Activated T-cell treated with anti-CD3 and anti-CD28 coated beads for 4 hours (primary cell): ENCODE data around the gene HNRNPA1.
"Not testable (repeated sequence)": the region's sequence is repeated elsewhere in the genome, so short reads cannot be mapped to it uniquely, and the experiment has no call there.

Experiments used
- DNase-seq: peaks from one replicate; pipeline ENCODE4 v3.0.0-alpha.2; 2020

The HNRNPA1 gene

DNA sequence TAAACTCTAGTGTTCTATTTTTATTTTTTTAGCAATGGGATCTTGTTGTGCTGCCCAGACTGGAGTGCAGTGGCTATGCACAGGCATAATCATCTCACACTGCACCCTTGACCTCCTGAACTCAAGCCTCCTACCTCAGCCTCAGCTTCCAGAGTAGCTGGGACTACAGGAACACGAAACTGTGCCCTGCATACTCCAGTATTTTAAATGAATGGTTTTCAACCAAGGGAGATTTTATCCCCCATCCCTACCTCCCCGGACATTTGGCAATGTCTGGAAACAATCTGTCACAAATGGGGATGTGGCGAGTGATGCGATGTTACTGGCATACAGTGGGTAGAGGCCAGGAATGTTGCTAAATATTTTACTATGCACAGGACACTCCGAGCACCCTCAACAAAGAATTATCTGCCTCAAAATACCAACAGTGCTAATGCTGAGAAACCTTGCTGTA lies 2.7 kb upstream of the HNRNPA1 start:
- no peak for DNase-seq

DNA sequence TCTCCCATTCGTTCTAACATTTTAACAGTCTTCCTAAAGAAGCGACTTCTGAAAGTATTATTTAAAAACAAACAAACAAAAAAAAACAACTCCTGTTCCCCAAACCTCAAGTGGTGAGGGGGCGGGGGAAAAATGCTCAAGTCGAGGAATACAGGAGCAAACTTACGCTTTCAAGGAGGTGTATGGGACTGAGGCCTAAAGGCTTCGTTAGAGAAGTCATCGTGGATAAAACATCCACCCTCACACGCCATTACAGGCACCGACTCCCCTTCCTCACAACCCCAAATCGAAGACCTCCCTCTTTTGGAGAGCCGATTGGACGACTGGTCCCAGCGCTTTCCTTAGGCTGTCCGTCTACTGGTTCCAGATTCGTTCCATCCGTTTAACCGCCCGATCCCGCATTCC lies 1.3 kb upstream of the HNRNPA1 start:
- no peak for DNase-seq

DNA sequence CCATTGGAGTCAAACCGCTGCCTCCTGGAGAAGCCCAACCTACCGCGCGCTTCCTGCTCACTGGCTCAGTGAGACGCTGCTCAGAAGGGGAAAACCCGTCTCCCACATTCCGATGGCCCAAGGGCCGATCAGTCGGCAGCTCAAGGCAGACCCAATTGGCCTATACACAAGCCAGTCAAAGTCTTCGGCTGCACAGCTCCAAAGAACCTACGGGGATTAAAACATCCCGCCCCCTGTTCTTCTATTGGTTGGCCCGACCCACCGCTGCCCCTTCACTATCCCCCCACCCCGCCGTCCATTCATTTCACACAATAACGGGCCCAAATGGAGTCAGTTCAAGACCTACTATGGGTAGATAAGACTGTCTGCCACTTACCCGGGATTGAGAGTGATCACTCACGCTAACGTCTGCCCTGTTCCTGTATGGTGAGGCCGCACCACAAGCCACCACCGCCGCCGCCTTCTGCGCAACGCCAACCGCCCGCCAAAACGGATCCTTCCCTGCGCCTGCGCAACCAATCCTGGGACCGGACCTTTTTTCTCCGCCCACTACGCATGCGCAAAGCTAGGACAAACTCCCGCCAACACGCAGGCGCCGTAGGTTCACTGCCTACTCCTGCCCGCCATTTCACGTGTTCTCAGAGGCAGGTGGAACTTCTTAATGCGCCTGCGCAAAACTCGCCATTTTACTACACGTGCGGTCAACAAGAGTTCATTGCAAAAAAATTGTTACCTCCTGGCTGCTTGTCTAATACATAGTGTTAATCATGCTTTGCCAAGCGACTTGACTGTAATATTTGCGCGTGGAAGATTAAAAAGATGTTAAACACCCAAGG lies 676 bp upstream of the HNRNPA1 start, which contains the start of gene CBX5:
CBX5 (minus strand) TSS at position 491 of the 836 bp plus-strand sequence. CDS start 22,472 bp downstream, outside the sequence.
- DNase-seq, result peak; percentile 99

DNA sequence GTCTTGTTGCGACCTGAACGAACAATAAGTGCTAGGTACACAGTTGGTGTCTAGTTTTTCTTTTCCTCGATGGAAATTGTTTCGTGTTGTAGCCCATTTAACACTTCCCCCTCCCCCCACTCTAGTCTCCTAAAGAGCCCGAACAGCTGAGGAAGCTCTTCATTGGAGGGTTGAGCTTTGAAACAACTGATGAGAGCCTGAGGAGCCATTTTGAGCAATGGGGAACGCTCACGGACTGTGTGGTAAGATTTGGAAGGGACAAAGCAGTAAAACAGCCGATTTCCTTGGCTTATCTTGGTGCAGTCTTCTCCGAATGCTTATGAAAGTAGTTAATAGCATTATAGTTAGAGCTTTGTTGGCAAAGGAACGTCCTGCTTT lies 724 bp downstream of the HNRNPA1 start:
- DNase-seq, result not testable (repeated sequence)

DNA sequence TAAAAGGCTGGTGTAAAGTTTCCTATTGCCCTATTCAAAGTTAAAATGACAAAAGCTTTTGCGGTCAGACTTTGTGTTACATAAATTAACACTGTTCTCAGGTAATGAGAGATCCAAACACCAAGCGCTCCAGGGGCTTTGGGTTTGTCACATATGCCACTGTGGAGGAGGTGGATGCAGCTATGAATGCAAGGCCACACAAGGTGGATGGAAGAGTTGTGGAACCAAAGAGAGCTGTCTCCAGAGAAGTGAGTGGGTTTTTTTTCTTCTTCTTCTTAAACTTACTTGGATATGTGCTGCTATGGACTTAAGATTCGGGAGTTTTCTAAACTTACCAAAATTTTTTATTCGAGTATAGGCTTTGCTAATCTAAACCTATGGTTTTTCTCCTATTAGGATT lies 1.2 kb downstream of the HNRNPA1 start:
- not testable (repeated sequence) for DNase-seq

DNA sequence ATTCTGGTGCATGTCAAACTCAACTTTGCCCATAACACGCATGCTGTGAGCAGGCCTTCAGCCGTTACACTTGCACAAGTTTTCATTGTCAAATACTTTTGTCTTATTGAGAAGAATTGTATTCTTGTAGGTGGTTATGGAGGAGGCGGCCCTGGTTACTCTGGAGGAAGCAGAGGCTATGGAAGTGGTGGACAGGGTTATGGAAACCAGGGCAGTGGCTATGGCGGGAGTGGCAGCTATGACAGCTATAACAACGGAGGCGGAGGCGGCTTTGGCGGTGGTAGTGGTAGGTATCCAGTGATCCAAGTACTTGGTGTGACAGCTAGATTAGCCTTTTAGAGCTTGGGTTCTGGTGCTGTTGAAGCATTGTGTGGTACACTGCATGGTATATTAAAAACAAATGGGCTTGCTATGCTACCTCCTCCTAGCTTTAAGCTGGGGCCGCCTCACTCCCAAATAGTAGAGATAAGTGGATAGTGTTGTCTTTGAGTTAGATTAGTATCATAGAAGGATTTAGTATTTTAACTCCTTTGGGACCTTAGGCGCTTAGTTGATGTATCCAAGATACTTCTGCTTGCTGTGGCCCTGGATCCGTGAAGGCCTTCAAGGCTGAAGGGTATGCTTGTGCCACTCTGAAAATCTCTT lies 2.5 kb downstream of the HNRNPA1 start:
- no peak for DNase-seq

DNA sequence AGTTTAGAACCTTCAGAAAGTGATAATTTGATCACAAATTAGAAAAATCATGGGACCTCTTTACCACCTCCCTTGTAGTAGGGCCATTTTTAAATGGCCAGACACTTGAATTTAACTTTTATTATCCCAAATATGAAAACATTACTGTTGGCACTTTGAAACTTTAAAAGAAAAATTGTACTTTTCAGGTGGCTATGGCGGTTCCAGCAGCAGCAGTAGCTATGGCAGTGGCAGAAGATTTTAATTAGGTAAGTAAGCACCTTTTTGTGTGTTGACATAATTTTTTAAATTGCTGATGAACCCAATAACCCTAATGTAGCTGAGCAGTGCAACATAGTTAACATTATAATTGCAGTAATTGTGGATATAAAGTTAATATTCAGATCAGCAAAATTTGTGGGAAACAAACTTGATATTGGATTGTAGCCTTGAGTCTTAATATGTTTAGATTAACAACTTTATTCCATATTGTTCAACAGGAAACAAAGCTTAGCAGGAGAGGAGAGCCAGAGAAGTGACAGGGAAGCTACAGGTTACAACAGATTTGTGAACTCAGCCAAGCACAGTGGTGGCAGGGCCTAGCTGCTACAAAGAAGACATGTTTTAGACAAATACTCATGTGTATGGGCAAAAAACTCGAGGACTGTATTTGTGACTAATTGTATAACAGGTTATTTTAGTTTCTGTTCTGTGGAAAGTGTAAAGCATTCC lies 3.7 kb downstream of the HNRNPA1 start:
- DNase-seq, result not testable (repeated sequence)

DNA sequence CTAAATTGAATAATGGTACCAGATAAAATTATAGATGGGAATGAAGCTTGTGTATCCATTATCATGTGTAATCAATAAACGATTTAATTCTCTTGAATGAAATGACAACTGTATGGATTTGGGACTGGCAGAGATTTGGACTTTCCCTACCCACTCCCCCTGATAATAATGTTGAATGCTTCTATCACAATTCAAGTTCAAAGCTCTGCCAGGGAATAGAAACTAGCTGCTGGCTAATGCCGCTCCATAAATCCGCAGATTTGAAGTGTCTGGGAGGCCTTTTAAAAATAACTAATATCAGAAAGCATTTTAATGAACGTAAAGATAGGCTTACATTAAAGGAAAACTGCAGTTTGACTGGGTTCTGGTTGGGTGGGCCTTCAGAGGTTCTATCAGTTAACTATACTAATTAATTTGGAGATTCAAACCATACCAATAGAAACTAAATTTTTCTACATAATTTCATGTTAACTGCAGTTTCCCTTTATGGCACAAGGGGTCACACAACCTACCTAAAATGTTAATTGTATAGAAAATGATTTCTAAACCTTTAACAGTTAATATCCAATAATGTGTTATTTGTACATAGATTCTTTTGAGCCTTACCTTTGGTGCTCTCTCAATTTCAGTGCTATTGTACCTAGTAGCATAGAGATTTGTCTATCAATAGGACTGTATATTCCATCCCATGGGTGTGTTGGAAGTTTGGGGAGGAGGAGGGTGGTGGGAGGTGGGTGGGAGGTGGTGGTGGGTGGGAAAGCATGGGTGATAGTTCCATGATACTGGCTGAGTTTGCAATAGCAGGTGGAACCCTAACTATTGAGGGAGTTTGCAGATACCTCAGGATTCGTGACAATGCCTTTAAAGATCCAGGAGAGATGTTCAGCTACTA lies 4.9 kb downstream of the HNRNPA1 start:
- no peak for DNase-seq

DNA sequence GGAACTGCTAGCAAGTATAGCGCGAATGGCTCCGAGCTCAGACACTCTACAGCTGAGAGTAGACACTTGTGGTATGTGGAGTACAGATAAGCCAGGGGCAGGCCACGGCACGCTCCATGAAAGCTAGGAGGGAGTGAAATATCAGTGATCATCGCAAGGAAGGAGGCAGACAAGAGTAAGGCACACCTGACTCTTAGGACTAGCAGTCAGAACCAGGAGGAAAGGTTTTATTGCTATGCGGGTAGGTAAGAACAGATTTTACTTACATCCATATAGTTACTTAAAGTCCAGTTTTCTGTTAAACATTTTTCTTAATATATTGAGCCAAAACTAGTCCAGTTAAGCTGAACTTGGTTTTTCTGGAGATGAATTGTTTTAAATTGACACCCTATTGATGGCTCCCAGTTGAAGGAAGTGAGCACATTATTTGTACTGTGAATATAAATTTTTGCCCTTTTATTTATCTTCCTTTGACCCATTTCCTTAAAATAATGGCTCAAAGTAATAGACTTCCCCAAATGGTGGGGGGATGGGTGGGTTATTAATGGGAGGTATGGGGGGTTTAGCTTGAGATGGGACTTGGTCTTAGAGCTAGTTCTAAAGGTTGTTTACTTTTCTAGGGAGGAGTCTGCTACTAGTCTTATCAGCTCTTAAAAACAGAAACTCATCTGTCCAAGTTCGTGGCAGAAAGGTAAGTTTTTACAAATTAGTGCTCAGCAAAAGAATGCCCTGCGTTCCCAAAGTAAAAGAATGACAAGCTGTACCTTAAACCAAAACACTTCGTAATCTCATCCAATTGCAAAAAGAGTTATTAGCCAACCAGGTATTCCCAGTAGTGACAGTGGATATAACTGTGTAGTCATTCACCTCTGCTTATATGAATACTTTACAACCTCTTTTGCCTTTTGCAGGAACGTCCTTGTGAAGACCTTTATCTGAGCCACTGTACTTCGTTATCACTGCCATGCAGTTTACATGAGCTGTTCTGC lies 5.8 kb downstream of the HNRNPA1 start:
- DNase-seq, result no peak

DNA sequence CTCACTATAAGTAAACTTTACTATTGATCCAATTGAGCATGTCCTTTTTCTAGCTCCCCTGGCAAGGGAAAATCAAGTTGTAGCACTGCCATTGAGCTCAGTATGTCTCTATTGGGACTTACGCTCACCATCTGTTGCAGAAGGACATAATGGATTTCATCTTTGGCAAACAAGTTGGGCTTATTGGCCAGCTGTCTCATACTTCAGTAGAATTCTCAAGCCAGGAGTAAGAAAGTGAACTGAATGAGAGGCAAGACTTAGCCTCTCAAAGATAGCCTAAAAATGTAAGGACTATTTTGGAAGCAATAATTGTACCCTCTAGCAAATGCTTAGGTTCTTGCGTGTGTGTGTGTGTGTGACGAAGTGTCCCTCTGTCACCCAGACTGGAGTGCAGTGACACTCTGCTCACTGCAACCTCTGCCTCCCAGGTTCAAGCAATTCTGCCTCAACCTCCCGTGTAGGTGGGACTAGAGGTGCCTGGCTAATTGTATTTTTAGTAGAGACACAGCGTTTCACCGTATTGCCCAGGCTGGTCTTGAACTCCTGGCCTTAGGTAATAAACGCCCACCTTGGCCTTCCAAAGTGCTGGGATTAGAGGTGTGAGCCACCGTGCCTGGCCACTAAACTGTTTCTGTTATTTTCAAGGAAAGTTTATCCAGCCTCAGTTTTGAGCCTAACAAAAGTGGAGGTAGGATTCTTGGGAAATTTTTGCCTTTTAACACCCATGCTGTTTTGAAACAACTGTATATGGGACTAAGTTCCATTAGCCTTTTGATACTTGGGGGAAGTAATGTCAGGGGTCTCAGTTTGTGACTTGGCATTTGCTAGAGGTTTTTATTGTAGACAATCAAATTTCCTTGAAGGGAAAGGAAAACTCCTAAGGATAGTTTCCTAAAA lies 7.0 kb downstream of the HNRNPA1 start:
- no peak for DNase-seq

DNA sequence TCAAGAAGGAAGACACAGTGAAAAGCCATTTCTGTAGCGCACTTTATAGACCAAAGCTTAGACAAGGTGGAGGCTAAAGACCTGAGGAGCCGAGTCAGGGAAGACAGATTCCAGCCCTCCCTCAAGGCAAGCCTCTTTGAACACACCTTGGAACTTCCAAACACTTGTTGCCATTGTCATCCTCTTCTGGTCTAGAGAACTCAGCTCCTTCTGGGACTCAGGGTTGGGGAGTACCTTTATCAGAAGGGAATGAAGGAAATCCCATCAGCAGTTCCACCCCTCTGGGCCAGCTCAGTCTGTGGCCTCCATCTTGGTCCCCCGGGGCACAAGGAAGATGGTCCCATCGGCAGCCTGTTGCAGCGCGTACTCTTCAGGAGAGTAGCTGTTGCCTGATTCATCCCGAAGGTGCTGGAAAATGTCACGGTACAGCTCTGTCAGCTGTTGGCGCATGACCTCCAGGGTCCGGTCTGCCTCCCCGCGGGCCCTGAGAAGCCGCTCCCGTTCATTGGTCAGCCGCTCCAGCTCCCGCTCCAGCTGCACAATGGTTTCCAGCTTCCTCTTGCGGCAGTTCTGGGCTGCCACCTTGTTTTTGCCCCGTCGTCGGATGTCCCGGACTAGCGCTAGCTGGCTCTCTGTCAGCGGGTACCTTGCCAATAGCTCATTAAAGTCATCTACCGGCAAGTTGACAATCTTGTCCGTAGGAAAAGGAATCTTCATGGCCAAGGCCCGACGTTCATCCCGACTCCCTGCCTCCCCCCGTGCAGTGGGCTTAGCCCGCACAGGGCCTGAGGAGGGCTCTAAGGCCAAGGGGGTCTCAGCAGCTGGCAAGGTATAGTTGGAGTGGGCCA lies 11.8 kb downstream of the HNRNPA1 start:
- DNase-seq, result no peak

DNA sequence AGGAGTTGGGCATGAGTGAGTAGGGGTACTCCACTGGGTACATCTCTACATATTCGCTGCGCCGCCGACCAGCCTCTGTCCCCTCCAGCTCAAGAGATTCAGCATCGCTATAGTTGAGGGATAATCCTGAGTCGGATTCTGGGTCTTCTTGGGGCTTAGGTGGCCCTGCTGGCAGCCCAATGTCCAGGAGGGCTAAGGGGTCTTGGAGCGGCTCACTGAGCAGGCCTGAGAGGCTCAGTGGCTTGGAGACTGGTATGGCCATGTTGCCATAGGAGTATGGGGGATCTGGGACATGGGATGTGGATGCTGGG lies 12.4 kb downstream of the HNRNPA1 start:
- no peak for DNase-seq

DNA sequence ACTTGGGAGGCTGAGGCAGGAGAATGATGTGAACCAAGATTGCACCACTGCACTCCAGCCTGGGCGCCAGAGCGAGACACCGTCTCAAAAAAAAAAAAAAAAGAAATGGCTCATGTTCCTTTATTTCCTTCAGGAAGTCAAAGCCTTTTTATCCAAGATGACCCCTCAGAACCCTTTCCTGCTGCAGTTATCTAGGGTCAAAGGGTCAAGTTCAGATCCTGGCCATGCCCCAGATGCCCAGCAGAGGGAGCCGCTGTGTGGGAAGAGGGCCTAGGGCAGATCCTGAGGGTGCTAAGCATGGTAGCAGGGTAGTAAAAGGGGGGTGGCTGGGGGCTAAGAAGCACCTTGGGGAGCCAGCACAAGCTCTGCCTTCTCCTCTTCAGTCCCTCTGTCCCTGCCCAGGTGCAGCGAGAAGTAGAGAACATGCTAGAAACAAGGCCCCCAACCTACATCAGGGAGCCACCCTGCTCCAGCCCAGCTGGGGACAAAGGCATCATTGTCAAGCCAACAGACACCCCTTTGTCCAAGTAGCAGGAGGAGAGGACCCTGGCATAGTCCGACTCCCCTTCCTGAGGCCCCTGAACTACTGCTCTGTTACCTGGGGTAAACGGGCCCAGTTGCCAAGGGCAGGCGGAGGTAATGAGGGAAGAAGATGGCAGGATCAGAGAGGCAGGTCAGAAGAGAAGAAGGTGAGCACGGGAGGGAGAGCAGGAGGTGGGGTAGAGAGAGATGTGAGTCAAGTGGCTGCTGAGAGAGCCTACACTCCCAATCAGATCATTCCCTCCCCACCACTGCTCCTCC lies 13.8 kb downstream of the HNRNPA1 start:
- peak; percentile 36 for DNase-seq

DNA sequence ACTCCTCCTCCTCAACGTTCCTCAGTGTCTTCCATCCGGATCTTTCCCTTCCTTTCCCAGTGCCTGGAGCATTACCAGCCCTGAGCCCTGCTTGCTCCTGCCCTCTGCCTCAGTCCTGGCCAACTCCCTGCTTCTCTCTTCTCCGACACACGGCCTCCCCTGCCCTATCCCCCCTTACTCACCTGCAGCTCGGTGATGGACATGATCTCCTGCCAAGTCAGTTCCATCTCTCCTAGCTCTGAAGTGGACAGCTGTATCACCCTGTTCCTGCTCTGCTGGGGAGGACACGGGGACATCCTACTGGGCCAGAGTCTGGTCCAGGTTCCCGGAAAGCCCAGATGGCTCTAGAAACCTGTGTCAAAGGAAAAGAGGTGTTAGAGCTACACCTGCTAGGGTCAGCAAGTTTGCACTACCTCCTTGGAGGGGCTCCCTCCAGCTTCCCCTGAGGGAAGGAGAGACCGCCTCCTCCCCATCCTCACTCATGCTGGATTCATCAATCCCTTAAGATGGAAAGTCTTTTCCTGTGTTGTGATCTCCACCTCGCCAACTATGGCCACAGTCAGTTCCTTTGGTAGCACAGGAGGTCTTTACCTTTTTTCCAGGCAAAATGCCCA lies 14.5 kb downstream of the HNRNPA1 start:
- DNase-seq, result no peak

DNA sequence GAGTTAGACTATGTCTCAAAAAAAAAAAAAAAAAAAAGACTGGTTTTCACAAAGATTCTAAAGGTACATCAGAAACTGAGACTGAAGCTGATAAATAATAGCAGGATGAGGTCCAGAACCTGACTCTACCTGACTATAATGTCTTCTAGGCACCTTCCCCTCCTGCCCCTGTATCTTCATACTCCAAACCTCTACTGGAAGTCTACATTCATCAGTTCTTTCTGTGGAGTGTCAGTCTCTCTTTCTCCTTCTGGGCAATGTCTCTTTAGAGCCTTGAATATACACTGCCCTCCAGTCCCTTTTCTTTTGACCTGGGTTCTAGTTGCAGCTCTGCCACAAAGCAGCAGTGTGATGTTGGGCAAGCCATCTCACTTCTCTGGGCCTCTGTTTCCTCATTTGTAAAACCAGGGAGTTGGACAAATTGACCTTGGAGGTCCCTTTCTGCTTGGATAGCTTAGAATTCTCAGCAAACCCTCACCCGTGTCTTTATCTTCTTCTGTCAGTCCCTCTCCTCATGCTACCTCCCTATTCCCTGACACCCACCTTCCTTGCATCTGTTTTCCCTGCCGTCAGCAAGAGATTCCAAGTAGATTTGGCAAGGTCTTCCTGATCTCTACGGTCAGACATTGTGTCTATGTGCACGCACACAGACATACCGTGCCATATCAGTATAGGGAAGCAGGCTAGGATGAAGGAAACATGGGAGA lies 16.0 kb downstream of the HNRNPA1 start:
- no peak for DNase-seq

DNA sequence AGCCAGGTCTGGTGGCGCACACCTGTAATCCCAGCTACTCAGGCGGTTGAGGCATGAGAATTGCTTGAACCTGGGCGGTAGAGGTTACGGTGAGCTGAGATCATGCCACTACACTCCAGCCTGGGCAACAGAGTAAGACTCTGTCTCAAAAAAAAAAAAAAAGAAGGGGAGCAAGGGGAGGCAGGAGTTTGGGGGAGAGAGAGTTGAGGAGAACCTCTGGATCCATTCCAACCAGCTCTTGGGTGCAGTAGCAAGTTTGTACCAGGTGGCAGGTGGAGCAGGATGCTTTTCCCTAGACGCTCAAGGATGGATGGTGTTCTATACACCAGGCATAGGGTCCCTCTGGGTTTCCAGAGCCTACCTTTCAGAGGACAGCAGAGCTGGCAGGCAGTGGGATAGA lies 18.4 kb downstream of the HNRNPA1 start:
- no peak for DNase-seq

DNA sequence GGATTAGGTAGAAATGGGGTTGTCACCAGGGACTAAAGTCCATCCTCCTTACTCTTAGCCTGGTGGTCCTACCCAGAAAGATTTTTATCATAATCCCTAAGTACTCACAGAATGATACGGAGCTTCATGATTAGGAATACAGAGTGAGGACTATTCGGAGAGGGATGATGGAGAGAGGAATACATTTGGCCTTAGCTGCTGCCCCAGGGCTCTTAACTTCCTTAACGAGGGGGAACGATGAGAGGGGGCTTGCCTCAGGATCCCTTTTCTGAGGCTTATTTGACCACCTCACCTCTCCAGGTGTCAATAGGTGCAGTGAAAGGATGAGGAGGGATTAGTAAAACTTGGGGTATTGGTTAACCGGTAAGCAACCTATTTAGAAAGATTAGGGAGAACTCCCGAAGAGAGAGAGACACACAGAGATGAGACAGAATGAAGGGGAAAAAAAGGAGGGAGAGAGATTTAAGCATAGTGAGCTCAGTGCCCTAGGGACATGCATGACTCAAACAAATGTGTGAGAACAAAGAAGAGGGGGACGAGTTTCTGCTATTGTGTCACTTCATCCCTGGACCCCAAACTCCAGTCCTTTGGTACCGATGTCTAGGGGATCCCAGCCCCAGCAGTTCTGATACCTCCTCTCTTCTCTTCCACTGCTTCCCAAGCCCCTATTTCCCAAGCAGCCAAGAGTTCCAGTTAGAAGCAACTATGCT lies 19.1 kb downstream of the HNRNPA1 start:
- no peak for DNase-seq
